CD14-positive monocyte (primary cell): ENCODE results near the gene AGAP1. TPM values are rescaled to one million over a fixed set of nuclear protein-coding genes. Genes with fewer than 3 reads are reported as not detected.

Source experiments
- DNase-seq, 3 donors: peaks; one replicate each; pipeline ENCODE4 v3.0.0-alpha.2; 2011 to 2022
- H2AFZ ChIP-seq: 2 replicates; pipeline ENCODE4 v1.6.0; 2012; ENCODE audit warnings: mild to moderate bottlenecking, low read depth, low read length, inconsistent platforms; ENCODE audit not compliant: insufficient read depth, poor library complexity, severe bottlenecking
- H3K27ac ChIP-seq, 2 donors: 1 replicate in 1 of 2; 2 replicates in 1 of 2; pipeline ENCODE4 v1.5.1; 2012 to 2013; ENCODE audit warnings: low read length in 2 of 2, control low read depth in 1 of 2, inconsistent platforms in 1 of 2, low read depth in 1 of 2, mild to moderate bottlenecking in 1 of 2
- H3K27me3 ChIP-seq, 2 donors: one replicate each; pipeline versions ENCODE4 v1.6.0 to v1.6.1; 2011 to 2013; ENCODE audit warnings: low read length in 2 of 2; ENCODE audit not compliant: control insufficient read depth in 2 of 2, insufficient read depth in 2 of 2
- H3K36me3 ChIP-seq, 2 donors: replicated peaks in 1 of 2; 1 replicate in 1 of 2; 2 replicates in 1 of 2; pipeline versions ENCODE4 v1.5.1 to v1.6.1; 2012 to 2013; ENCODE audit warnings: low read length in 2 of 2, control low read depth in 1 of 2, inconsistent platforms in 1 of 2, mild to moderate bottlenecking in 1 of 2; ENCODE audit not compliant: insufficient read depth in 2 of 2, control insufficient read depth in 1 of 2
- H3K4me1 ChIP-seq, 2 donors: 1 replicate in 1 of 2; 2 replicates in 1 of 2; pipeline versions ENCODE4 v1.5.1 to v1.6.1; 2012 to 2013; ENCODE audit warnings: low read length in 2 of 2, control low read depth in 1 of 2, inconsistent platforms in 1 of 2, mild to moderate bottlenecking in 1 of 2, moderate library complexity in 1 of 2; ENCODE audit not compliant: insufficient read depth in 2 of 2, control insufficient read depth in 1 of 2
- H3K4me2 ChIP-seq: replicated peaks from 2 replicates; pipeline ENCODE3; 2012; ENCODE audit warnings: low read length, moderate library complexity, mild to moderate bottlenecking; ENCODE audit not compliant: poor library complexity, severe bottlenecking; ENCODE audit errors: extremely low read depth
- H3K4me3 ChIP-seq, 3 experiments: fragments of 200-600 bp in 1 of 3; sonication (generic) in 1 of 3; replicated peaks in 1 of 3; 1 replicate in 2 of 3; 2 replicates in 1 of 3; pipeline ENCODE4 v1.5.1; 2011 to 2013; ENCODE audit warnings: low read length in 3 of 3, mild to moderate bottlenecking in 3 of 3, control low read depth in 2 of 3, low read depth in 2 of 3, inconsistent platforms in 1 of 3, moderate library complexity in 1 of 3
- H3K79me2 ChIP-seq: 2 replicates; pipeline ENCODE4 v1.6.0; 2012; ENCODE audit warnings: mild to moderate bottlenecking, control low read depth, inconsistent platforms, low read length, moderate library complexity; ENCODE audit not compliant: insufficient read depth
- H3K9ac ChIP-seq: 2 replicates; pipeline ENCODE4 v1.6.0; 2017; ENCODE audit warnings: low read length, mild to moderate bottlenecking; ENCODE audit not compliant: insufficient read depth, poor library complexity, severe bottlenecking
- H3K9me3 ChIP-seq, 2 donors: replicated peaks in 1 of 2; 1 replicate in 1 of 2; 2 replicates in 1 of 2; pipeline versions ENCODE4 v1.5.1 to v1.6.1; 2012 to 2013; ENCODE audit warnings: low read length in 2 of 2, control low read depth in 1 of 2; ENCODE audit not compliant: control insufficient read depth in 1 of 2, insufficient read depth in 1 of 2
- H4K20me1 ChIP-seq: 2 replicates; pipeline ENCODE4 v1.6.0; 2012; ENCODE audit warnings: mild to moderate bottlenecking, low read length, control low read depth, moderate library complexity; ENCODE audit not compliant: insufficient read depth
- H3K27ac Mint-ChIP-seq, 7 donors: one replicate each; pipeline ENCODE4 v1.8.0; 2020; ENCODE audit warnings: mild to moderate bottlenecking in 7 of 7, mixed read lengths in 7 of 7, moderate library complexity in 6 of 7, inconsistent platforms in 2 of 7
- H3K27me3 Mint-ChIP-seq, 3 donors: one replicate each; pipeline ENCODE4 v1.8.0; 2021 to 2022; ENCODE audit warnings: low read depth in 3 of 3, mild to moderate bottlenecking in 3 of 3, mixed read lengths in 3 of 3, moderate library complexity in 3 of 3, inconsistent platforms in 1 of 3
- H3K36me3 Mint-ChIP-seq, 2 donors: one replicate each; pipeline ENCODE4 v1.8.0; 2020; ENCODE audit warnings: mixed read lengths in 2 of 2, inconsistent platforms in 1 of 2, mild to moderate bottlenecking in 1 of 2
- H3K4me1 Mint-ChIP-seq: one replicate; pipeline ENCODE4 v1.8.0; 2020; ENCODE audit warnings: mild to moderate bottlenecking, mixed read lengths
- H3K4me3 Mint-ChIP-seq, 2 donors: one replicate each; pipeline ENCODE4 v1.8.0; 2020; ENCODE audit warnings: mild to moderate bottlenecking in 2 of 2, mixed read lengths in 2 of 2, moderate library complexity in 1 of 2
- H3K9me3 Mint-ChIP-seq, 7 donors: one replicate each; pipeline ENCODE4 v1.8.0; 2020 to 2022; ENCODE audit warnings: mixed read lengths in 7 of 7, mild to moderate bottlenecking in 6 of 7, moderate library complexity in 6 of 7, inconsistent platforms in 2 of 7
- CTCF ChIP-seq: fragments of 200-600 bp; IDR thresholded peaks from one replicate; pipeline ENCODE4 v1.8.0; 2022; ENCODE audit warnings: antibody characterized with exemption, mild to moderate bottlenecking
- WGBS: methylation state at CpG from one replicate; pipeline ENCODE4 v1.1.5; 2013; ENCODE audit warnings: missing lambda C conversion rate; ENCODE audit not compliant: insufficient coverage; 5-methylcytosine and 5-hydroxymethylcytosine counted together
- intact Hi-C, 2 donors: fragments of 100-400 bp; cut with micrococcal nuclease; formaldehyde crosslinking; loops; one replicate each; pipeline versions ENCODE4 v1.15.0 to v1.15.1; 2023
- polyA plus RNA-seq, 3 donors: library from polyadenylated mRNA; depleted of rRNA in 1 of 3; unstranded in 2 of 3; stranded (reverse) in 1 of 3; fragments of 300-500 nt in 2 of 3; fragments of >200 nt in 1 of 3; fragmentation: Illumina TruSeq in 2 of 3; gene quantifications; 1 replicate in 2 of 3; 2 replicates in 1 of 3; pipeline ENCODE4 v1.2.3, GENCODE V29; 2012 to 2021

The AGAP1 gene
- polyA plus RNA-seq, 3 donors, result 0.12 TPM; not detected in 2

- Histone ChIP-seq H3K27ac (no peak overlapping the region), H3K27me3 (no peaks in the 10 kb centered on the region), H2AFZ (no peak overlapping the region), H4K20me1 (no peaks in the 10 kb centered on the region), H3K79me2 (no peaks in the 10 kb centered on the region), H3K9ac (no peak overlapping the region), H3K4me3 (no peak overlapping the region), H3K4me1 (no peaks in the 10 kb centered on the region), H3K36me3 (no peaks in the 10 kb centered on the region), H3K4me2 (no peak overlapping the region), H3K9me3 (no peaks in the 10 kb centered on the region)
- H3K27me3 Mint-ChIP-seq, result peaks cover 3 to 11% (median 7%) of the 10 kb centered on the region in 3 donors
- H3K9me3 Mint-ChIP-seq, result peaks cover 0 to 2% (median 0%) of the 10 kb centered on the region in 7 donors
- intact Hi-C loops, result no loop called here
- no peak overlapping the region for H3K27ac Mint-ChIP-seq
- no peak overlapping the region for H3K4me3 Mint-ChIP-seq
- H3K36me3 Mint-ChIP-seq, result no peaks in the 10 kb centered on the region
- TF ChIP-seq CTCF, result no peak
- WGBS, result 90% methylated on average over 11 of the region's 11 CpGs
- DNase-seq, result no peak
- H3K4me1 Mint-ChIP-seq, result no peaks in the 10 kb centered on the region
These were observed 82.6 kb downstream of the AGAP1 start for GRCh38 chr2:235576337-235576910.

DNA sequence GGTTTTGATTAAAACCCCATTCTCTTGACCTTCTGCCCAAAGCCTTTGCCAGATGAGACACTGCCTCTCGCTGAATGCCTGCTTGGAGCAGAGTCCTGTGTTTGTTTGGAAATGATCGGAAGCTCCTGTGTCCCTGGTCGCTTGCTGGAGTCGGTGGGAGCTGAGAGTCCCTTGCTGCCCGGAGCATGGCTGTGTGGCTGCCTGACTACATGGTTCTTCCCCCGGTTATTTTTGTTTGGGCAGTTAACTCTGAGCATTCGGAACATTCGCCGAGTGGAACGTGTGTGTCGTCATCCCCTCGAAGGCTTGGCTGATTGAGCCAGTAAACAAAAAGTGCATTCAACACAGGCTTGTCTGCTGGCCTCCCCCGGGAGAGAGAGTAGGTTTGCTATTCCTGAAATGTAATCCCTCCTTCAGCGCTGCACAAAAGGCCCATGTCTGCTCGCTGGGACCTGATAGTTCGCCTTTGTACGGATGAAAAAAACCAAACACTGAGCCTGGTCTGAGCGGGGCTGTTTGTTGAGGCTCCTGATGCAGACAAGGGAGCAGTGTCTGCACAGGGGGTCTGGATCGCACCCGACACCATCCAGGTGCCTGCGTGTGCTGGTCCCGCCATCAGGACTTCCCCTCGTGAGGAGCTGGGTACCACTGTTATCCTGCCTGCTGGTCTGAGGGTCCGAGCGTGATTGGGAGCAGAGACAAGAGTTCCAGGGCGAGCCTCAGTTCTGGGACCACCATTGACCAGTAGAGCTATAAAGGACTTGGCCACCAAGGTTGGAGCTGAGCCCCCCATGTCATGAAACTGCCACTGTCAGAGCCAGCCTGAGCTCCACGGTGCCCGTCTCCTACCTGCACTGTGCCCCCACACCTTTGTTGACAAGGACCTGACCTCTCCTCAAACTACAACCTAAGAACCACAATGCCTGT, 83.8 kb downstream of the AGAP1 start:
- Histone ChIP-seq H3K4me2 (no peak overlapping the region), H3K4me3 (no peak overlapping the region), H3K36me3 (no peaks in the 10 kb centered on the region), H3K9ac (no peak overlapping the region), H3K27ac (no peak overlapping the region), H3K79me2 (no peaks in the 10 kb centered on the region), H3K27me3 (no peaks in the 10 kb centered on the region), H4K20me1 (no peaks in the 10 kb centered on the region), H3K4me1 (no peaks in the 10 kb centered on the region), H2AFZ (no peak overlapping the region), H3K9me3 (no peaks in the 10 kb centered on the region)
- Mint-ChIP-seq H3K9me3 (peaks cover 0 to 2% (median 0%) of the 10 kb centered on the region in 7 donors), H3K4me1 (no peaks in the 10 kb centered on the region), H3K4me3 (no peak overlapping the region), H3K36me3 (no peaks in the 10 kb centered on the region), H3K27ac (no peak overlapping the region), H3K27me3 (peaks cover 3 to 11% (median 3%) of the 10 kb centered on the region in 3 donors)
- DNase-seq, result no peak
- 89% methylated on average over 26 of the region's 28 CpGs for whole genome bisulfite sequencing
- intact Hi-C loops, result no loop called here
- TF ChIP-seq CTCF, result no peak
